Natural killer cell (primary cell): ENCODE results near the gene SLC9A7. TPM values are rescaled to one million over a fixed set of nuclear protein-coding genes. Genes with fewer than 3 reads are reported as not detected.
A peak's percentile ranks its signal among the peaks of the same experiment; 100 is the strongest.

Source experiments
- ATAC-seq, 3 donors: fragments of 150-1000 bp in 2 of 3; fragments of 200-7000 bp in 1 of 3; cut with Tn5 transposase; 1 replicate in 1 of 3; 2 replicates in 2 of 3; pipeline ENCODE4 v1.10.0; 2021; ENCODE audit warnings: mild to moderate bottlenecking in 2 of 3, moderate library complexity in 2 of 3
- DNase-seq, 2 donors: peaks; one replicate each; pipeline versions ENCODE4 v3.0.0 to v3.0.0-alpha.2; 2013 to 2021; ENCODE audit warnings: mixed read lengths in 1 of 2
- H3K27ac ChIP-seq: one replicate; pipeline ENCODE4 v1.5.1; 2013; ENCODE audit warnings: mild to moderate bottlenecking, low read length
- H3K27me3 ChIP-seq: one replicate; pipeline ENCODE4 v1.6.1; 2013; ENCODE audit warnings: low read length; ENCODE audit not compliant: control insufficient read depth, insufficient read depth
- H3K36me3 ChIP-seq: one replicate; pipeline ENCODE4 v1.6.1; 2013; ENCODE audit warnings: low read length; ENCODE audit not compliant: control insufficient read depth, insufficient read depth
- H3K4me1 ChIP-seq: one replicate; pipeline ENCODE4 v1.6.1; 2013; ENCODE audit warnings: low read length; ENCODE audit not compliant: control insufficient read depth, insufficient read depth
- H3K4me3 ChIP-seq: one replicate; pipeline ENCODE4 v1.5.1; 2013; ENCODE audit warnings: low read length
- H3K9me3 ChIP-seq: one replicate; pipeline ENCODE4 v1.6.1; 2013; ENCODE audit warnings: low read length; ENCODE audit not compliant: control insufficient read depth, insufficient read depth
- H3K27ac Mint-ChIP-seq, 2 donors: one replicate each; pipeline ENCODE4 v1.8.0; 2022; ENCODE audit warnings: mild to moderate bottlenecking in 2 of 2, mixed read lengths in 2 of 2, moderate library complexity in 1 of 2
- H3K27me3 Mint-ChIP-seq, 2 donors: one replicate each; pipeline ENCODE4 v1.8.0; 2022; ENCODE audit warnings: low read depth in 2 of 2, mixed read lengths in 2 of 2
- H3K36me3 Mint-ChIP-seq: one replicate; pipeline ENCODE4 v1.8.0; 2022; ENCODE audit warnings: mixed read lengths
- H3K4me1 Mint-ChIP-seq, 2 donors: one replicate each; pipeline ENCODE4 v1.8.0; 2022; ENCODE audit warnings: mixed read lengths in 2 of 2
- H3K4me3 Mint-ChIP-seq: one replicate; pipeline ENCODE4 v1.8.0; 2022; ENCODE audit warnings: mild to moderate bottlenecking, moderate library complexity, mixed read lengths
- H3K9me3 Mint-ChIP-seq, 2 donors: one replicate each; pipeline ENCODE4 v1.8.0; 2022; ENCODE audit warnings: mixed read lengths in 2 of 2
- WGBS: methylation state at CpG from one replicate; pipeline ENCODE4 v1.1.7; 2013; ENCODE audit warnings: missing lambda C conversion rate; ENCODE audit not compliant: insufficient coverage; 5-methylcytosine and 5-hydroxymethylcytosine counted together
- intact Hi-C: fragments of 100-400 bp; cut with micrococcal nuclease; formaldehyde crosslinking; loops from one replicate; pipeline ENCODE4 v1.14.2; 2022
- total RNA-seq, 4 donors: library from RNA; stranded (reverse); fragments of 120-200 nt in 1 of 4; gene quantifications; one replicate each; pipeline versions ENCODE4 v1.2.3 to v1.2.4, GENCODE V29; 2013 to 2022
- TF ChIP-seq, protein P1 (sequence below): fragments of 200-600 bp; IDR thresholded peaks from one replicate; pipeline ENCODE4 v1.8.0; 2022; ENCODE audit warnings: antibody characterized with exemption

SLC9A7 gene
- total RNA-seq, 3 donors from 2014 or later (not counting 1 experiment from before 2014, with no cell fraction given), result 0.39 to 1.1 (median 0.75) TPM

- no peaks in the 10 kb centered on the region for H3K4me1 ChIP-seq
- H3K27ac Mint-ChIP-seq, result no peak overlapping the region
- H3K27me3 ChIP-seq, result no peaks in the 10 kb centered on the region
- H3K4me1 Mint-ChIP-seq, result no peaks in the 10 kb centered on the region
- no peaks in the 10 kb centered on the region for H3K36me3 ChIP-seq
- H3K27me3 Mint-ChIP-seq, result peaks cover 3 to 24% of the 10 kb centered on the region in 2 donors
- no peaks in the 10 kb centered on the region for H3K36me3 Mint-ChIP-seq
- no CpG with 5 or more reads among the region's 2 CpGs for WGBS
- no peak overlapping the region for H3K4me3 ChIP-seq
- intact Hi-C loops, result no loop called here
- no peak for DNase-seq
- no peaks in the 10 kb centered on the region for H3K9me3 Mint-ChIP-seq
- TF ChIP-seq, protein P1, sequence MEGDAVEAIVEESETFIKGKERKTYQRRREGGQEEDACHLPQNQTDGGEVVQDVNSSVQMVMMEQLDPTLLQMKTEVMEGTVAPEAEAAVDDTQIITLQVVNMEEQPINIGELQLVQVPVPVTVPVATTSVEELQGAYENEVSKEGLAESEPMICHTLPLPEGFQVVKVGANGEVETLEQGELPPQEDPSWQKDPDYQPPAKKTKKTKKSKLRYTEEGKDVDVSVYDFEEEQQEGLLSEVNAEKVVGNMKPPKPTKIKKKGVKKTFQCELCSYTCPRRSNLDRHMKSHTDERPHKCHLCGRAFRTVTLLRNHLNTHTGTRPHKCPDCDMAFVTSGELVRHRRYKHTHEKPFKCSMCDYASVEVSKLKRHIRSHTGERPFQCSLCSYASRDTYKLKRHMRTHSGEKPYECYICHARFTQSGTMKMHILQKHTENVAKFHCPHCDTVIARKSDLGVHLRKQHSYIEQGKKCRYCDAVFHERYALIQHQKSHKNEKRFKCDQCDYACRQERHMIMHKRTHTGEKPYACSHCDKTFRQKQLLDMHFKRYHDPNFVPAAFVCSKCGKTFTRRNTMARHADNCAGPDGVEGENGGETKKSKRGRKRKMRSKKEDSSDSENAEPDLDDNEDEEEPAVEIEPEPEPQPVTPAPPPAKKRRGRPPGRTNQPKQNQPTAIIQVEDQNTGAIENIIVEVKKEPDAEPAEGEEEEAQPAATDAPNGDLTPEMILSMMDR, result no peak
- H3K9me3 ChIP-seq, result no peaks in the 10 kb centered on the region
- no peak for ATAC-seq
- no peak overlapping the region for H3K27ac ChIP-seq
- H3K4me3 Mint-ChIP-seq, result no peak overlapping the region
Measured at GRCh38 chrX:46693149-46693548, 65.8 kb downstream of the SLC9A7 start.

- 100% methylated on average over 1 of the region's 2 CpGs for WGBS
- Mint-ChIP-seq H3K9me3 (no peaks in the 10 kb centered on the region), H3K27ac (no peak overlapping the region), H3K4me1 (no peaks in the 10 kb centered on the region), H3K36me3 (no peaks in the 10 kb centered on the region), H3K4me3 (no peak overlapping the region), H3K27me3 (peaks cover 3 to 33% of the 10 kb centered on the region in 2 donors)
- TF ChIP-seq, protein P1, result no peak
- Histone ChIP-seq H3K27me3 (no peaks in the 10 kb centered on the region), H3K9me3 (no peaks in the 10 kb centered on the region), H3K4me3 (no peak overlapping the region), H3K36me3 (no peaks in the 10 kb centered on the region), H3K27ac (no peak overlapping the region), H3K4me1 (no peaks in the 10 kb centered on the region)
- ATAC-seq (no peak), DNase-seq (no peak)
- intact Hi-C loops, result no loop called here
Measured at GRCh38 chrX:46690818-46691217, 68.1 kb downstream of the SLC9A7 start.

GRCh38 chrX:46687619-46688018 lies 71.3 kb downstream of the SLC9A7 start:
- H3K27ac Mint-ChIP-seq, result no peak overlapping the region
- Histone ChIP-seq H3K27ac (no peak overlapping the region), H3K4me1 (no peaks in the 10 kb centered on the region), H3K4me3 (no peak overlapping the region), H3K9me3 (no peaks in the 10 kb centered on the region), H3K36me3 (no peaks in the 10 kb centered on the region), H3K27me3 (no peaks in the 10 kb centered on the region)
- intact Hi-C loops, result loop anchor here (10.0 kb wide), 1 partner anchor 143 kb away; the partner anchor contains the start of gene ZNF674
- TF ChIP-seq, protein P1, result no peak
- H3K4me1 Mint-ChIP-seq, result no peaks in the 10 kb centered on the region
- no CpG with 5 or more reads among the region's 2 CpGs for WGBS
- peaks cover 0 to 27% of the 10 kb centered on the region in 2 donors for H3K27me3 Mint-ChIP-seq
- H3K9me3 Mint-ChIP-seq, result no peaks in the 10 kb centered on the region
- no peak overlapping the region for H3K4me3 Mint-ChIP-seq
- no peak for DNase-seq
- no peak for ATAC-seq
- no peaks in the 10 kb centered on the region for H3K36me3 Mint-ChIP-seq

- peak; percentile 50 to 79 (median 70) for ATAC-seq
Measured at GRCh38 chrX:46686003-46686645, 72.8 kb downstream of the SLC9A7 start.

More at GRCh38 chrX:46686003-46686645, 72.8 kb downstream of the SLC9A7 start:
- TF ChIP-seq, protein P1, result peak; percentile 51
- 94% methylated on average over 1 of the region's 5 CpGs for WGBS
- no peak overlapping the region for H3K4me3 ChIP-seq
- H3K4me1 ChIP-seq, result no peaks in the 10 kb centered on the region
- no peaks in the 10 kb centered on the region for H3K36me3 ChIP-seq
- Mint-ChIP-seq H3K27ac (no peak overlapping the region), H3K4me3 (no peak overlapping the region), H3K36me3 (no peaks in the 10 kb centered on the region), H3K4me1 (no peaks in the 10 kb centered on the region), H3K27me3 (peaks cover 0 to 23% of the 10 kb centered on the region in 2 donors), H3K9me3 (no peaks in the 10 kb centered on the region)
- H3K27me3 ChIP-seq, result no peaks in the 10 kb centered on the region
- peak in 1 of 2 donors; percentile 71 for DNase-seq
- H3K27ac ChIP-seq, result no peak overlapping the region
- intact Hi-C loops, result loop anchor here (1.0 to 10.0 kb wide), 2 partner anchors 141 to 305 kb away; partner anchors contain the start of gene ZNF674
- no peaks in the 10 kb centered on the region for H3K9me3 ChIP-seq
